ENCODE data around the gene IL17RD. TPM values are rescaled to one million over a fixed set of nuclear protein-coding genes. Genes with fewer than 3 reads are reported as not detected.

Gene IL17RD
- 7.9 and 8.3 TPM in 2 replicates for total RNA-seq (2021)
- Bru-seq, nascent RNA = percentile 42 among the genes with signal in this experiment
- BruChase-seq, experiment 1, labeled RNA remaining after a 2-hour chase = percentile 48 among the genes with signal in this experiment
- BruChase-seq, experiment 2, labeled RNA remaining after a 6-hour chase = percentile 52 among the genes with signal in this experiment
- long read RNA-seq, partial matches to known transcripts = 0 of 3 reads
- long read RNA-seq, other reads (novel, unspliced or antisense) = 3 of 3 reads

DNA sequence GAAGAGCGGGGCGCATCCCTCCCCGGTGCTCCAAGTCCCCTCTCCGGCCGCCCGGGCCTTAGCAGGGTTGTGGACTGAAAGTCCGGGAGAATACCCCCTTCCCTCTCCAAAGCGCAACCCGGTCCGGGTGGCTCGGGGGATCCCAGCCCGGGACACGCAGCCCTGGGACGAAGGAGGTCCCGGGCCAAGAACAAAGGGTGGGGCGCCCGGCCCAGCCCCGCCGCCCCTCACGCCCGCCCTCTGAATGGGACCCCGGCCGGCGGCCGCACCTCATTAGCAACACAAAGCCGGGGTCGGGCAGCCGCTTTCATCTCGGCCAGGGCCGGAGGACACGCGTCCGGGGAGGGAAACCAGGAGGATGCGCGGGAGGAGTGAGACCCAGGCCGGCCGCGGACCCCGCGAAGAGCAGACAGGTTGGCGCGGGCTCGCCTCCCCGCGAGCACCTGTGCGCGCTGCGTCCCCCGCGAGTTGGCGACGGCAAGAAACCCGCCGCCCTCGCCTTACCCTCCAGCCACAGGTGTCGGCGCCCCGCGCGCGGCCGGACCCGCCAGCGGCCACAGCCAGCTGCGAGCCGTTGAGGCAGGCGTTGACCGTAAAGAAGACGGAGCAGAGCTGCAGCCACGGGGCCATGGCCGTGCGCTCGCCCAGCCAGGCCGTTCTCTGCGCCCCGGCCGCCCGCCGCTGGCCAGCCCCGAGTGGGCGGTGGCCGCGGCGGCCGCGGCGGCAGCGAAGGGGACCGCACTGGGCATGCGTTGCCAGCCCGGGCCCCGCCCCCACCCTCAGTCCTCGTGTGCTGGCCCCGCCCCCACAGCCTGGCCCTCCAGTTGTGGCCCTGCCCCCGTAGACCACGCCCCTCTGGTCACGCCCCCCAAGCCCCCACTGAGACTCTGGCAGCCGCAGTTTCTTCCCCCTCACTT, at the start of gene IL17RD:
Gene IL17RD, minus strand, starts transcription at position 697 of the 917 bp plus-strand sequence. Its CDS starts 67 bp downstream, at position 630.
- TF ChIP-seq, protein P1, sequence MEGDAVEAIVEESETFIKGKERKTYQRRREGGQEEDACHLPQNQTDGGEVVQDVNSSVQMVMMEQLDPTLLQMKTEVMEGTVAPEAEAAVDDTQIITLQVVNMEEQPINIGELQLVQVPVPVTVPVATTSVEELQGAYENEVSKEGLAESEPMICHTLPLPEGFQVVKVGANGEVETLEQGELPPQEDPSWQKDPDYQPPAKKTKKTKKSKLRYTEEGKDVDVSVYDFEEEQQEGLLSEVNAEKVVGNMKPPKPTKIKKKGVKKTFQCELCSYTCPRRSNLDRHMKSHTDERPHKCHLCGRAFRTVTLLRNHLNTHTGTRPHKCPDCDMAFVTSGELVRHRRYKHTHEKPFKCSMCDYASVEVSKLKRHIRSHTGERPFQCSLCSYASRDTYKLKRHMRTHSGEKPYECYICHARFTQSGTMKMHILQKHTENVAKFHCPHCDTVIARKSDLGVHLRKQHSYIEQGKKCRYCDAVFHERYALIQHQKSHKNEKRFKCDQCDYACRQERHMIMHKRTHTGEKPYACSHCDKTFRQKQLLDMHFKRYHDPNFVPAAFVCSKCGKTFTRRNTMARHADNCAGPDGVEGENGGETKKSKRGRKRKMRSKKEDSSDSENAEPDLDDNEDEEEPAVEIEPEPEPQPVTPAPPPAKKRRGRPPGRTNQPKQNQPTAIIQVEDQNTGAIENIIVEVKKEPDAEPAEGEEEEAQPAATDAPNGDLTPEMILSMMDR (conservative IDR thresholded peaks at IDR 0.05) = no peak
- no peak for TF ChIP-seq EZH2 (IDR thresholded peaks at IDR 0.05; ENCODE audit: low read depth)
- Histone ChIP-seq H3K27ac (no peak within 1 kb of the TSS), H2AFZ (peak within 1 kb of the TSS; percentile 85), H3K9me2 (ENCODE audit: insufficient read depth) (no peaks in the 10 kb centered on the region), H4K20me1 (ENCODE audit: insufficient read depth) (no peaks in the 10 kb centered on the region), H3K9me3 (ENCODE audit: insufficient read depth, low read depth) (no peaks in the 10 kb centered on the region), H3F3A (ENCODE audit: insufficient read depth, low read depth) (no peaks in the 10 kb centered on the region), H3K27me3 (ENCODE audit: insufficient read depth, low read depth) (no peaks in the 10 kb centered on the region), H3K4me1 (replicated peaks; ENCODE audit: insufficient read depth) (no peaks in the 10 kb centered on the region; the same call in 1 of the 2 replicates), H3K79me2 (ENCODE audit: low read depth) (no peaks in the 10 kb centered on the region), H3K4me3 (peak within 1 kb of the TSS; percentile 69), H3K36me3 (ENCODE audit: low read depth) (no peaks in the 10 kb centered on the region), H3K4me2 (peak within 1 kb of the TSS; percentile 83)
- intact Hi-C loops (cut with micrococcal nuclease; ENCODE audit: unreplicated experiment) = loop anchor here (2.0 to 5.0 kb wide), 2 partner anchors 64 to 463 kb away; no protein-coding TSS in a partner anchor
- no TSS peak for BruUV-seq (replicated peaks)
- CTCF ChIA-PET = no interaction called here
- POLR2A ChIA-PET (ENCODE audit: unreplicated experiment) = no interaction called here
- DNase-seq = peak; percentile 59 to 72

DNA sequence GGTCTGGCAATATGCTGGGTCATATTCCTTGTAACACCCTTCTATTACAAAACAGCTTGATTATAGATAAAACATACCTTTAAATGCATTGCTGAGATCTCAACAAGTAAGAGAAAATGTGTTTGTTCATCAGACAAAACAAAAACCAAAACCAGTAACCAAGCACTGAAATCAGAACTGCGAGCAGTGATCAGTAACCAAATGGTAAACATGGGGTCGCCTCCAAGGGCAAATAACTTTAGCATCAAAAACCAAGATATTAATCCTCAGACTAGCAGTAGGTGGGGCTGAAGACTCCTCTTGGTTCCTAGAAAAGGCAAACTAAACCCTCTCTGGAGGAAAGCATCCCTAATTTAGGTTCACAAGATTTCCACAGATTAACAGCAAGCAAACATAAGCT, 41.3 kb upstream of the IL17RD start:
- DNase-seq = no peak
- ChIA-PET CTCF (no interaction called here), POLR2A (ENCODE audit: unreplicated experiment) (no interaction called here)
- H3K4me3 ChIP-seq = no peak overlapping the region
- H3K9me3 ChIP-seq (ENCODE audit: insufficient read depth, low read depth) = no peaks in the 10 kb centered on the region
- no peaks in the 10 kb centered on the region for H3K27me3 ChIP-seq (ENCODE audit: insufficient read depth, low read depth)
- no peaks in the 10 kb centered on the region for H3K36me3 ChIP-seq (ENCODE audit: low read depth)
- no peak overlapping the region for H3K4me2 ChIP-seq
- no peaks in the 10 kb centered on the region for H3K4me1 ChIP-seq (replicated peaks; ENCODE audit: insufficient read depth)
- no peak overlapping the region for H3K27ac ChIP-seq
- no peaks in the 10 kb centered on the region for H3K9me2 ChIP-seq (ENCODE audit: insufficient read depth)
- intact Hi-C loops (cut with micrococcal nuclease; ENCODE audit: unreplicated experiment) = no loop called here
- no peaks in the 10 kb centered on the region for H3F3A ChIP-seq (ENCODE audit: insufficient read depth, low read depth)
- H2AFZ ChIP-seq = no peak overlapping the region
- no TSS peak for BruUV-seq (replicated peaks)
- no peak for TF ChIP-seq EZH2 (IDR thresholded peaks at IDR 0.05; ENCODE audit: low read depth)
- TF ChIP-seq, protein P1 (conservative IDR thresholded peaks at IDR 0.05) = no peak
- H3K79me2 ChIP-seq (ENCODE audit: low read depth) = no peaks in the 10 kb centered on the region
- H4K20me1 ChIP-seq (ENCODE audit: insufficient read depth) = no peaks in the 10 kb centered on the region

DNA sequence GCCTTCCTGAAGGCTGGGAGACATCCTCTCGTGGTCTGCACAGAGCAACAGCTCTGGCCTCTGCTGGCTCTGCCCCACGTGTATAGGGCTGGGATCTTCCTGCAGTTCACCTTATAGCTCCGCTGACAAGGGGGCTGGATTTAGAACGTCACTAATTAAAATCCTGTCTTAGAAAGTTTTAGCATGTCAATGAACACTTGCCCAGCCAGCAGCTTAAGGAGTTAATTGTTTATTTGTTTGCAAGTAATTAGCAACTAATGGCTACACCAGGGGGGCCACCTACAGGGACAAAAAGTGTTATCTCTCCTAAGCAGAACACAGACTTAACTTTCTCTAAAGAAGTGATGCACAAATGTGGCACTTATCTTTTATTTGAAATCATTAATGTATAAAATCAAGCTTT, 34.7 kb upstream of the IL17RD start, which contains the start of gene HESX1:
Gene HESX1, minus strand, starts transcription at position 84 of the 403 bp plus-strand sequence. Its CDS starts 60 bp downstream, at position 24.
- POLR2A ChIA-PET (ENCODE audit: unreplicated experiment) = no interaction called here
- no peak for TF ChIP-seq EZH2 (IDR thresholded peaks at IDR 0.05; ENCODE audit: low read depth)
- TF ChIP-seq, protein P1 (conservative IDR thresholded peaks at IDR 0.05) = no peak

More for the DNA sequence above, 34.7 kb upstream of the IL17RD start, which contains the start of gene HESX1:
- Histone ChIP-seq H3K4me3 (no peak within 1 kb of the TSS), H3K4me1 (replicated peaks; ENCODE audit: insufficient read depth) (peaks cover 15% of the 10 kb centered on the region), H3K9me3 (ENCODE audit: insufficient read depth, low read depth) (no peaks in the 10 kb centered on the region), H3F3A (ENCODE audit: insufficient read depth, low read depth) (peaks cover 5% of the 10 kb centered on the region; the same call in 1 of the 2 replicates), H3K27me3 (ENCODE audit: insufficient read depth, low read depth) (no peaks in the 10 kb centered on the region), H2AFZ (no peak within 1 kb of the TSS), H3K36me3 (ENCODE audit: low read depth) (no peaks in the 10 kb centered on the region), H3K9me2 (ENCODE audit: insufficient read depth) (no peaks in the 10 kb centered on the region), H3K4me2 (no peak within 1 kb of the TSS), H3K79me2 (ENCODE audit: low read depth) (no peaks in the 10 kb centered on the region), H4K20me1 (ENCODE audit: insufficient read depth) (no peaks in the 10 kb centered on the region), H3K27ac (no peak within 1 kb of the TSS)
- intact Hi-C loops (cut with micrococcal nuclease; ENCODE audit: unreplicated experiment) = no loop called here
- no TSS peak for BruUV-seq (replicated peaks)
- CTCF ChIA-PET = interaction anchor here (0.7 kb wide), 1 partner anchor 11 kb away, joined by 3 read pairs; no protein-coding TSS in a partner anchor
- no peak for DNase-seq
